Pons (tissue), 1 donor: ENCODE results near the gene KCNN2.

Experiments
- DNase-seq: peaks from one replicate; pipeline ENCODE4 v3.0.0-alpha.2; 2016; ENCODE audit warnings: low spot score

KCNN2 gene

GRCh38 chr5:114361724-114362196 lies at the start of gene KCNN2:
TSS of gene KCNN2 (plus strand) at chr5:114362070. CDS start at chr5:114362140, 70 bp downstream.
- peak; percentile 74 for DNase-seq

DNA sequence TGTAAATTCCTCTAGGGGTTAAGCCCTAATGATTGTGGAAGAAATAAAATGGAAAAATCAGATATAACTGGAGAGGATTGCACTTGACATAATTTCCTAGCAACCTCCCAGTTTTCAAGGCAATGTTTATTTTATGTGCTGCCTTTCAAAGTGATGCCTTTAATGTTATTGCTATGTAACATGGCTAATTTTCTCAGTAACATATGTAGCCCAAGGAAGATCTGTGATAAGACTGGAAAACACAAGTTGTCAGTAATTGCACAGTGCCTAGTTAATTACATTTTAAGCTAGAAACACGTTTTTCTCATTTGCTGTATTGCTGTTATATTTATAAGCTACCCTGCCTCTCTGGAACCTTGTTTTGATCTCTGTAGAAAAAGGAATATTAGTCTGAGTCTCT lies 49.2 kb upstream of the KCNN2 start:
- no peak for DNase-seq

GRCh38 chr5:114314061-114314460 lies 47.8 kb upstream of the KCNN2 start:
- DNase-seq = no peak

- no peak for DNase-seq
Measured at GRCh38 chr5:114316167-114316566, 45.7 kb upstream of the KCNN2 start.

GRCh38 chr5:114317751-114318150 lies 44.1 kb upstream of the KCNN2 start:
- DNase-seq = no peak

- no peak for DNase-seq
Measured at GRCh38 chr5:114319236-114319635, 42.6 kb upstream of the KCNN2 start.

GRCh38 chr5:114319821-114320220 lies 42.0 kb upstream of the KCNN2 start:
- DNase-seq = no peak

GRCh38 chr5:114324282-114324681 lies 37.6 kb upstream of the KCNN2 start:
- no peak for DNase-seq

- no peak for DNase-seq
Measured at GRCh38 chr5:114325541-114325940, 36.3 kb upstream of the KCNN2 start.

DNA sequence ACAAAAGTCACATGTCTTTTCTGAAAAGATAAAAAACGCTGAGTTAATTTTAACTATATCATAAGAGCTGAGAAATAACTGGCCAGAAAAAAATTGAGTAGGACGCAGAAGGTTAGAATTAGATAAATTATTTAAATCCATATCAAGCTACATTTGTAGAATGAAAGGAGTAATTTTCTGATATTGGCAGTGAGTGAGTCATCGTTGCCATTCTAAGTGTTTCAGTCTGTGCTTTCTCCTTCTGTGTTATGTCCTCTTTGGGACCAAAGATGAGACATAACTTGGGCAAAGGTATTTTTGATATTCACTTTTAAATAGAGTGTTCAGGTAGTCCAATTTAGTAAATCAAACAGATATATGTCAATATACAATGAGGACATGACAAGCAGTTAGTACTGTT lies 34.4 kb upstream of the KCNN2 start:
- DNase-seq = no peak

DNA sequence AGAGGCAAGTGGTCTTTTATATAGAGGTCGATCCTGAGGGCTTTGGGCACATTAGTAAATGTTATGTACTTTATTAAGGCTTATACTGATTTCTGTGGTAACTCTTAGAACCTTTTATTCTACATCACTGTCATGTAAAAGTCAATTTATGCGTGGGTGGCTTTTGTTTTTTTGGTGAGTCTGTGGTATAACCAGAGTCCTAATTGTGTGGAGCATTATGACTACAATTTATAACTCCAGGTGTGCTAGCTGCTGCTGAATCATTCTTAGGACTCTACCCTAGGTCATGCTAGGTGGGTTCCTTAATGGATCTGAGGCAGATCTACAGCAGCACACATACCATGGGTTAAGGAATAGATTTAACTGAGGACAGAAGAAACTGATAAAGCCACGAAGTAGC lies 33.9 kb upstream of the KCNN2 start:
- no peak for DNase-seq

- no peak for DNase-seq
Measured at GRCh38 chr5:114330916-114331531, 30.8 kb upstream of the KCNN2 start.

- no peak for DNase-seq
Measured at GRCh38 chr5:114332493-114332892, 29.4 kb upstream of the KCNN2 start.

DNA sequence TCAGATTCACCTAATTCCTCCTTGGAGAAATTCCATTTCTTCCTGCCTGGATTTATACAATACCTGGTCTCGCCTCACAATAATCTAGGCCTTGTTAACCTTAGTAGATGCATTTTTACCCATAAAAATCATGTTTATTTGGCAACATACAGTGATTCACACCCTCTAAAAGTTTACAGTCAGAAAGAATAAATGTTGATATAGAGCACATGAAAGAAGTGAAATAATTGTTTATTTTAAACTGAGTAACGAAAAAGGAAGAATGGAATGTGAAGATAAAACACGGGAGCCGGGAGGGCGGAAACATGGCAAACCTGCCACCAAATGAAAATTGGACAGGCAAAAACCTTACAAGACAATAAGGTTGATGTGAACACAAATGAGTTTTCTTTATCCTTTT lies 28.9 kb upstream of the KCNN2 start:
- no peak for DNase-seq

GRCh38 chr5:114335391-114335790 lies 26.5 kb upstream of the KCNN2 start:
- DNase-seq = no peak

- DNase-seq = no peak
Measured at GRCh38 chr5:114339108-114339507, 22.8 kb upstream of the KCNN2 start.

DNA sequence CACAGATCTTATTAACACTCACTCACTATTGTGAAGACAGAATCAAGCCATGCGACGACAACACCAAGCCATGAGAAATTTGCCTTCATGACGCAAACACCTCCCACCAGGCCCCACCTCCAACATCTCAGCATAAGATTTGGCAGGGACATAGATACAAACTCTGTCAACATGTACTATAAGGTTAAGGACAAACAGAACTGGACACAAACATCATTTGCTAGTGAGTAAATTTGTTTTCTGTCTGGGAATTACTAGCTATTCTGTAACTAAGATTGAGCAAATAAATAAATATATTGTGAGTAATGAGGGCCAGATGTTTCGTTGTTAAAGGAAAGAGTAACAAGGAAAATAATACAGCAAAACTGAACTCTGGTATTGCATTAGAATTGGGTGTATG lies 15.7 kb upstream of the KCNN2 start:
- DNase-seq = no peak

DNA sequence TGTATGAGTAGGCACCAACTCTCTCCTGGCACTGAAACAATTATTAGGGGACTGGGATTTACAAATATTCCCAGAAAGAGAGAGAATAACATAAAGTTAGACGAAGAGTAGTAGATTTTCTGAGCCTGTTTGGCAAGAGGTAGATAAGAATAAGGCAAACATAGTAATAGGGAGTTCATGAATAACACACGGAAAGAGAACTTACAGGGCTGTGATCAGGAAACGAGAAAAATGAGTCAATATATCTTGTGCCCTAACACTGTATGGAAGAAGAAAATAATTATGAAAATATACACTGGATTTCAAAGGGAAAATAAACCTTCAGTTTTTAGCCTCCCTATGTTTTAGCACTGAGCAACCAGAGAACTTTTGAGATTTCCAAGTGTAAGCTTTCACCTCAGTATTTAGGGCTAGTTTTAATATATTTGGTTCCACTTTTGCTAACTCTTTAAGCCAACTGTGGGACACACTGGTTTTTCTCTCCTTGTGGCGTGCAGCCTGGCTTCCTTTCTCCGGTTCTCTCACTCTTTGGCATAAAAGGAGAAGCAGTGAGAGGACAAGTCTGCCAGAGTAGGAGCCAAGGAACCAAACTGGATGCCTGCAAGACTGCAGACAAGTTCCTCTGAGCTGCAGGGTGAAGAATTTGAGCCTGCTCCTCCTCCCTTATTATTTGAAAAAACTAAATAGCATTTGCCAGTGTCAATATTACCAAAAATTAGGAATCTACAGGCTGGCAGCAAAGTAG lies 6.6 kb upstream of the KCNN2 start:
- no peak for DNase-seq

- DNase-seq = no peak
Measured at GRCh38 chr5:114358329-114358728, 3.5 kb upstream of the KCNN2 start.

- DNase-seq = no peak
Measured at GRCh38 chr5:114360357-114360756, 1.5 kb upstream of the KCNN2 start.

DNA sequence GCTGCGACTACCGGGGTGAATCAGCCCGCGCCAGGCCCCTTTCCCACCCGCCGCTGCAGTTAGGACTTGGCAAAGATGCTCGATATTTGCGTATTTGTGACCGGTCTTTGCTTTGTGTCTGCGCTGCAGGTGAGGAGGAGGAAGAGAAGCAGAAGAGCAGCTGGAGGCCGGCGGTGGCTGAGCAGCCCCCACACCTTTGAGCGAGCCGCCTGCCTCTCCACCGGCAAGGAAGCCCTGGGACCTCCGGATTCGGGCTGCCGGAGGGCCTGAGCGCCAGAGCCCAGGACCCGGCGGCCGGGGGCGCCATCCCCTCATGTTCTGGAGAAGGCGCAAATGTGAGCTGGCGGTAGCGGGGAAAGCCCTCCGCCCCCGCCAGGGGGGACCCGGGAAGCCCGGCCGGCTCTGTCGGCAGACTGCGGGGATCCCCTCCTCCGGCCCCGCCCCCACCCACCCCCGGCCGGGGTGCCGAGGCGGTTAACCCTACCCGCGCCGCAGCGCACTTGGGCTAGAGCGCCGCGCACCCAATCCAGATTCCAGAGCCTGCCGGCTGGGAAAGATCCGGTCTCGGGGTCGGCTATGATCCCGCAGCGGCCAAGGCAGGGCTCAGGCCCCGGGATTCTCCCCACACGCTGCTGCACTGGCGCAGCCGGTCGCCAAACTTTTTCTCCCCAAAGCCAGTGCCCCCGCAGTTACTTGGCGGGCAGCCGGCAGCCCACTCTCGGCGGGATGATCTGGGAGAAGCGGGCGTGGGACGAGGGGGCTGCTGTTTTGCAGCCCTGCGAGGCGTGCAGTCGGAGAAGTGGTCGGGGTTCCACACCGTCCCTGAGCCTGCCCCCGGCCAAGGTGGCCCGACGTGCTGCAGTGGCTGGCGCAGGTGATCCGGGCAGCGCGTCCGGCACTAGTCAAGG lies 800 bp upstream of the KCNN2 start:
- no peak for DNase-seq

GRCh38 chr5:114362197-114362976 lies 517 bp downstream of the KCNN2 start:
- no peak for DNase-seq
